OCI-LY3 (cell line): ENCODE measurements around the gene KATNB1.
"Not testable (repeated sequence)": the region's sequence is repeated elsewhere in the genome, so short reads cannot be mapped to it uniquely, and the experiment has no call there.

Experiments used
- CTCF ChIP-seq: fragments of 200-600, 300-600 bp; sonication (generic); IDR thresholded peaks from 2 replicates; pipeline ENCODE4 v1.5.1; 2014; ENCODE audit warnings: antibody characterized with exemption, low read length, low read depth
- EZH2phosphoT487 ChIP-seq: fragments of 200-600 bp; shearing (Covaris generic); IDR thresholded peaks from 2 replicates; pipeline ENCODE4 v1.6.1; 2018; ENCODE audit warnings: antibody characterized with exemption, mixed run types, low read depth

- not testable (repeated sequence) for TF ChIP-seq CTCF, EZH2phosphoT487
Observed at GRCh38 chr16:57796014-57796413, 60.4 kb downstream of the KATNB1 start.
